GM03348 (cell line): ENCODE data around the gene LY6G6D.
"Not testable (repeated sequence)": the region's sequence is repeated elsewhere in the genome, so short reads cannot be mapped to it uniquely, and the experiment has no call there.

Experiments used
- DNase-seq: peaks from one replicate; pipeline ENCODE4 v3.0.0; 2012; ENCODE audit warnings: low spot score

Gene LY6G6D

DNA sequence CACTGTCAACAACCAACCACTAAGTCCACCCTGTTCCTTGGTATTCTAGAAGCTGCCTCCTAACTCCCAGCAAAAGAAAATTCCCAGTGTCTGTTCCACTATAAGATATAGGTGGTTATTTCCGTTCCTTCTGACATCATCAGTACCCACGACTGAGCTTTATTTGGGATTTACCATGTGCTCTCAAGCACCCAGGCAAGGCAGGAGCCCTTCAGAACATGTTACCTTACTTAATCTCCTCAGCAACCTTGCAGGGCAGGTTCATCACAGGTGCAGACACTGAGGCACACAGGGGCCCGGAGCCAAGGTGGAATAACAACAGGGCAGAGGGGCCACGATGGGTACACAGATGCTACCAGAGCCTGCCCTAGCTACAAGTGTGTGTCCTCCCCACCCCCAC is 22.8 kb upstream of the LY6G6D start:
- no peak for DNase-seq

- no peak for DNase-seq
These were observed 22.3 kb upstream of the LY6G6D start for GRCh38 chr6:31692886-31693285.

GRCh38 chr6:31693535-31693934 is 21.6 kb upstream of the LY6G6D start:
- DNase-seq, result no peak

GRCh38 chr6:31697555-31697954 is 17.6 kb upstream of the LY6G6D start:
- DNase-seq, result no peak

- DNase-seq, result no peak
These were observed 14.3 kb upstream of the LY6G6D start for GRCh38 chr6:31700740-31701401.

GRCh38 chr6:31701666-31702404 is 13.3 kb upstream of the LY6G6D start:
- DNase-seq, result peak; percentile 42

GRCh38 chr6:31702405-31702818 is 12.7 kb upstream of the LY6G6D start:
- no peak for DNase-seq

DNA sequence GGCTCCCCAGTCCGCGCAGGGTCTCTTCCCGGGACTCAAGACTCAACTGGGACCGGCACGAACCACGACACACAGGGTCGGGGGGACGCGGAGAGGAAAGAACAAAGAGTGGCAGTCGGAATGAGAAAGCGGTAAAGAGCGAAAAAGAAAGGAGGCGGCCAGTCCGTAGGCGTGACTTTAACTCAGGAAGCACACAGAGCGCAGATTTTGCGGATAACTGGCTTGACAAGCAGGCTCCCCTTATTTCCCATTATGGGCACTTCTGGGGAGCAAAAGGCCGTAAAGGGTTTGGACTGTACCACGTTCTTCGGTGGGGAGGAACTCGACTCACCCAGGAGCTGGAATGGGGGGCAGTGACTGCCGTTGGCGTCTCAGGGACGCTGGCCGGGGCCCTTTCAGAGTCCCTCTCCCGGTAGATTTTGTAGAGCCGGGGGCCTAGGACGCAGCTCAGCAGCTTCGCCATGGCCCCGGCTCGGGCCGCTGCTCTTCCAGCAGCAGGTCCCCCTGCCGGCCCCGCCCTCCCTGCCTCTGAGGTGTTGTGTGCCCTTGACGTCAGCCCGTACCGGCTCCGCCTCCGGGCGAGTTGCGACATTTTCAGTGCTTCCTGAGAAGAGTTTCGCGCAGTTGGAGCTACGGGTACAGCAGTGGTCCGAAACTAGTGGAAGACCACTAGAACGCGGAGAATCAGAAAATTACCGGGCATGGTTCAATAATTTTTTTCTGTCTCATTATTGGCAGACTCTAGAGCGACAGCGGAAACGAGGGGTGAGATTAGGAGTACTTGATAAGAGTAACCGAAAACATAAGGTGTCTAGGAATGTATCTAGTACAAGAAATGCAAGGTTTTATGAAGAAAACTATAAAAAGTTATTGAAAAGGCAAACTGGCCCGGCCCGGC is 12.1 kb upstream of the LY6G6D start, which contains the start of gene ABHD16A:
ABHD16A (minus strand) TSS at position 506 of the 898 bp plus-strand sequence; CDS start at position 463, 43 bp downstream.
- DNase-seq, result peak; percentile 99

DNA sequence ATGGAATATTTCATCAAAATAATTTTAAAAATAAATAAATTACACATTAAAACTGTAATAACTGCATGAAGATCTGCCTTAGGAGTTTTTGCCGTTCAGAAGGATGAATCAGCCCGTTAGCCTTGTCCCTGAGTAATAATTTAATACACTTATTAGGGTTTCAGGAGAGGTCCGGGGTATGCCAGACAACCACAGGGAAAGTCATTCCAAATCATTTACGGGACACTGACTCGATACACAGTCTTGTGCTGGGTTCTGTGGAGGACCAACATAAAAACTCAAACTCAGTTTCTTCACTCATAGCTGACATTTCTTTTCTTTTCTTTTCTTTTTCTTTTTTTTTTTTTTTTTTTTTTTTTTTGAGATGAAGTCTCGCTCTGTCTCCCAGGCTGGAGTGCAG is 9.2 kb upstream of the LY6G6D start:
- no peak for DNase-seq

DNA sequence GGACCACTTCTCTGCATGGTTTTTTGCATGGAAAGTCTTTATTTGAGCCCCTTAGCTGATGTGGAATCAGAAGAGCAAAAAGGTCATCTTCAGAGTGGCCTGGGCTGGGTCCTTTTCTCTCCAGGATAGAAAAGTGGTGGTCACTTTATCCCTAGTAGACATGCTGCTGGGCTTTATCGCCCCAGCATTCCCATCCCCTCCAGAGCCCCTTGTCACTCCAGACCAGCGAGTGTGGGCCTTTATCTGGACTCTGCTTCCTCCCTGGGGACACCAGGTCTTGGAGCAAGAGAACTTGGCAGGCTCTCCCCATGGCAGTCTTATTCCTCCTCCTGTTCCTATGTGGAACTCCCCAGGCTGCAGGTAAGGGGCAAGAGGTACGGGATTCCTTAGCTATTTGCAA is 8.5 kb upstream of the LY6G6D start, which contains the start of gene LY6G6F:
LY6G6F (plus strand) TSS at position 268 of the 400 bp plus-strand sequence; CDS start at position 309, 41 bp downstream.
- no peak for DNase-seq

DNA sequence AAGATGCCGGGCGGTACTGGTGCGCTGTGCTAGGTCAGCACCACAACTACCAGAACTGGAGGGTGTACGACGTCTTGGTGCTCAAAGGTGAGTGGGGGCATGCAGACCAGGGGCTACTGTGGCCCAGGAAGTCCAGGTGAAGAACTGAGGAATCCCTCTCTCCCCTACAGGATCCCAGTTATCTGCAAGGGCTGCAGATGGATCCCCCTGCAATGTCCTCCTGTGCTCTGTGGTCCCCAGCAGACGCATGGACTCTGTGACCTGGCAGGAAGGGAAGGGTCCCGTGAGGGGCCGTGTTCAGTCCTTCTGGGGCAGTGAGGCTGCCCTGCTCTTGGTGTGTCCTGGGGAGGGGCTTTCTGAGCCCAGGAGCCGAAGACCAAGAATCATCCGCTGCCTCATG is 7.4 kb upstream of the LY6G6D start:
- DNase-seq, result no peak

- DNase-seq, result no peak
These were observed 6.9 kb upstream of the LY6G6D start for GRCh38 chr6:31708224-31708623.

GRCh38 chr6:31709157-31709556 is 6.0 kb upstream of the LY6G6D start:
- DNase-seq, result not testable (repeated sequence)

DNA sequence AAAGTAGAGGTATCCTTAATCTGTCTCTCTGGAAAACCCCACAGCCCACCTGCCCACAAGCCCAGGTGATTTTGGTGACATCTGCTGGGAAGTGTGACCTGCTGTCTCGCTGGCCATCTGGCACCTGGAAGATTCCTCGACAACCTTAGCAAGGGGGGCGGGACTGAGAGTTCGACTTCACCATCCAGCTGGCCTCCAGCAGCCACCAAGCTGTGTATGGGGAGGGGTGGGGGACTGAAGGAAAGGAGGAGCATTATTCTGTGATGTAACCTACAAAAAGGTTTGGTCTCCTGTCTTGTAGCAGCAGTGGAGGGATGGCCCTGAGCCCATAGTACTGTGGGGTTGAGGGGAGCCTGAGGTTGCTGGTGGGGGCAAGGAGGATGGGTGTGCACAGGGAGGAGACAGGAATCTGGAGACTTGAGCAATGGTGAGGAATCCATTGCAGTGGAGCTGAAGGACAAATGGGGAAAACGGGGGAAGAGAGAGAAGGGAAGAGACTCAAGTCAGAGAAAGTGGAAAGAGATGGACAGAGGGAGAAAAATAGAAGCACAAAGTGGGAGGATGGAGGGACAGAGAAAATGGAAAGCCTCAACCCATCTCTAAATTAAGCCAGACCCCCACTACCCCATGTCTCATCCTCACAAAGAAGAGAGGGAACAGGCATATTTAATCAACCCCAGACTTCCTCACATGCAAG is 4.5 kb upstream of the LY6G6D start:
- no peak for DNase-seq

GRCh38 chr6:31711233-31711632 is 3.9 kb upstream of the LY6G6D start:
- no peak for DNase-seq

DNA sequence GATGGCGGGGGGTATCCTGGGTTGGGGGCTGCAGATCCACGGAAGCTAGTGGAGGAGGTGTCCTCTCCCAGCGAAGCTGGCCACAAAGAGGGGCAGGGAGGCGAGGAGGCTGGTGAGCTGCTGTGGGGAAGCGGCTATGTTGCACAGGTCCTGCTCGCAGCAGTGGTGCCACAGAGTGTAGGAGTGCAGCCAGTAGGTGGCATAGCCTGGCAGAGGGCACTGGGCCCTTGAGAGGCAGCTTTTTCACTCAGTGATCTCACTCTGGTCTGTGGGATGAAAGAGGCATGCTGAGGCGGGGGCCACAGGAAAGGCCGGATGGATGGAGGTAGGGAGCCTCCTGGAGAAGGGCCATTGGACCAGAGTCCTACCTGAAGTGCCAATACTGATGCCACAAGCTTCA is 2.9 kb upstream of the LY6G6D start:
- DNase-seq, result no peak

GRCh38 chr6:31713465-31713864 is 1.7 kb upstream of the LY6G6D start:
- DNase-seq, result no peak

DNA sequence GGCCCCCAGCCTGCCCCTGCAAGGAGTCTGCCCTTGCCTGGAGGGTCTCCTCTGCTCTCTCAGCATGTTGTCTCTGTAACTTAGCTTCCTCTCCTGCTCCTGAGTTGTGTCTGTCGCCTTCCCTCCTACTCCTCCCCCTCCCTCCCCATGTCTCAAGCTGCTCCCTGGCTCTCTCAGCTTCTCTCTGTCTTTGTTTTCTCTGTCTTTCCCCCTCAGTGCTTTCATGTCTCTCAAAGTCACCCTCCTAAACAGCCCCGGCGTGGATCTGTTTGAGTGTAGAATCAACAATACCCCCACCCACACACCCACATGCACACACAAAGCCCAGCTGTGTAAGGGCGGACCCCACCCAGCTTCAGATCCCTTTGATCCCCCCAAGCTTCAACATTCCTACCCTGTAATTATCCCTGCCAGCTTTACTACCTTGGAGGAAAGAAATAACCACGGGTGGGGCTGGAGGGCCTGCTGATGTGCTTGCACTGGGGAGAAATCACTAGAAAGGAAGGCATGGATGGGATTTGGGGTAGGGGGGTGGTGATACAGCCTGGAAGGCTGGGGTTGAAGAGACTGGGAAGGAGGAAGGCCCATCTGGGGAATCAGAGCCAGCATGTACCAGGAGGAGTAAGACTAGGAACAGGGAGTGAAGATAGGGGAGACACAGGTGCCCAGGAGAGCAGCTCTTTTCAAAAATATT is 1.0 kb upstream of the LY6G6D start:
- no peak for DNase-seq

- no peak for DNase-seq
These were observed 2.5 kb downstream of the LY6G6D start for GRCh38 chr6:31717499-31718222.

DNA sequence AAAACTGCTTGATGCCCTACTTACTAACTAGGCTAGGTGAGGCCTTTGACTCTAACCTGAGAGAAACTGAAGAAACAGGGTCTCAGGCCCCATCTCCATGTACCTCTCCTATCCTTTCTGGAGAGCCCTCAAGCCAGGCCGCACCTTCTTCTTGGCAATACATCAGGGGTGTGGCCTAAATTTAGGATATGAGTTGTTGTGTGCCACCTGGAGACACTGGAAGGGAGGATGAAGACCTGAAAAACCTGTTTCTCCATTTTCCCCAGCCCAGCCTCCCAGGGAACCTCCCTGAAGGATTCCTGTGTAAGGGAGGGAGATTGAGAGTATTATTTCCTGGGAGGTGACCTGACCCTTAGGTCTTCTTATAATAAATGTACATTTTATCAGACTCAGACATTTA is 3.1 kb downstream of the LY6G6D start:
- no peak for DNase-seq

DNA sequence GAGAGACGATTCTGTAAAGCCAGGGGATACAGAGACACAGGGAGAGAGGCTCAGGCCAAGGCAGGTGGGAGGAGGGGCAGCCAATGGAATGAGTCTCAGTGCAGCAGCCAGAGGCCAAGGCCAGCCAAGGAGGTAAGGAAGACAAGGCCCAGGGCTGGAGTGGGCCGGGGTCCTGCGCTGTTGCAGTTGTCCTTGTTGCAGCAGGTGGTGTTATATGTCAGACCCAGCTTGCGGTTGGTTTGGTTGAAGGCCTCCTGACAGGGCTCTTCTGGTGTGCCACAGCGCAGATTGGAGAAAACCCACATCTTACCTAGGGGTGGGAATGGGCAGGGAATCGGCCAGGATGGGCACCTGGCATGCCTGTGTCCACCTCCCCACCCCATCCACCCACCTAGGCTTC is 3.9 kb downstream of the LY6G6D start:
- no peak for DNase-seq
